ENCODE results near the gene SCUBE1.
A peak's percentile ranks its signal among the peaks of the same experiment; 100 is the strongest.

Gene SCUBE1

GRCh38 chr22:43187171-43188099, 155.7 kb downstream of the SCUBE1 start:
- DNase-seq, result peak; percentile 72 to 75

- no peak for DNase-seq
These were observed 156.7 kb downstream of the SCUBE1 start, which contains the start of gene TTLL12 for GRCh38 chr22:43186272-43187170. Gene TTLL12 (minus strand): TSS chr22:43187134. CDS start chr22:43187069, 65 bp downstream.

GRCh38 chr22:43185860-43186261, 157.3 kb downstream of the SCUBE1 start:
- DNase-seq, result peak in 1 of 2 experiments; percentile 8

GRCh38 chr22:43183496-43184277, 159.5 kb downstream of the SCUBE1 start:
- DNase-seq, result no peak

GRCh38 chr22:43182726-43183125, 160.4 kb downstream of the SCUBE1 start:
- DNase-seq, result no peak

GRCh38 chr22:43182118-43182517, 161.1 kb downstream of the SCUBE1 start:
- no peak for DNase-seq

- no peak for DNase-seq
These were observed 161.7 kb downstream of the SCUBE1 start for GRCh38 chr22:43181321-43182076.

GRCh38 chr22:43180670-43181069, 162.5 kb downstream of the SCUBE1 start:
- DNase-seq, result no peak

GRCh38 chr22:43179911-43180195, 163.3 kb downstream of the SCUBE1 start:
- no peak for DNase-seq

- no peak for DNase-seq
These were observed 163.8 kb downstream of the SCUBE1 start for GRCh38 chr22:43179146-43179910.

- DNase-seq, result no peak
These were observed 165.7 kb downstream of the SCUBE1 start for GRCh38 chr22:43177479-43177878.

- DNase-seq, result no peak
These were observed 167.1 kb downstream of the SCUBE1 start for GRCh38 chr22:43176090-43176489.

GRCh38 chr22:43174941-43175531, 168.1 kb downstream of the SCUBE1 start:
- no peak for DNase-seq

GRCh38 chr22:43173976-43174720, 169.0 kb downstream of the SCUBE1 start:
- DNase-seq, result no peak

GRCh38 chr22:43173566-43173965, 169.6 kb downstream of the SCUBE1 start:
- DNase-seq, result no peak

GRCh38 chr22:43172191-43172590, 171.0 kb downstream of the SCUBE1 start:
- DNase-seq, result no peak

- no peak for DNase-seq
These were observed 171.6 kb downstream of the SCUBE1 start for GRCh38 chr22:43171607-43172006.

- DNase-seq, result no peak
These were observed 172.1 kb downstream of the SCUBE1 start for GRCh38 chr22:43171019-43171491.

- no peak for DNase-seq
These were observed 173.1 kb downstream of the SCUBE1 start for GRCh38 chr22:43170131-43170480.

Data from NCI-H187 (cell line).